GM20000 (cell line): ENCODE measurements around the gene TELO2.

Source experiments
- DNase-seq: peaks from one replicate; pipeline ENCODE4 v3.0.0; 2012; ENCODE audit warnings: low spot score
- TF ChIP-seq, protein P1 (sequence below): IDR thresholded peaks from 2 replicates; pipeline ENCODE4 v1.5.1; 2012; ENCODE audit warnings: mild to moderate bottlenecking, control low read depth; ENCODE audit errors: extremely low read depth, missing control alignments

Gene TELO2

GRCh38 chr16:1492082-1492922 lies 858 bp upstream of the TELO2 start:
- DNase-seq: no peak
- TF ChIP-seq, protein P1, sequence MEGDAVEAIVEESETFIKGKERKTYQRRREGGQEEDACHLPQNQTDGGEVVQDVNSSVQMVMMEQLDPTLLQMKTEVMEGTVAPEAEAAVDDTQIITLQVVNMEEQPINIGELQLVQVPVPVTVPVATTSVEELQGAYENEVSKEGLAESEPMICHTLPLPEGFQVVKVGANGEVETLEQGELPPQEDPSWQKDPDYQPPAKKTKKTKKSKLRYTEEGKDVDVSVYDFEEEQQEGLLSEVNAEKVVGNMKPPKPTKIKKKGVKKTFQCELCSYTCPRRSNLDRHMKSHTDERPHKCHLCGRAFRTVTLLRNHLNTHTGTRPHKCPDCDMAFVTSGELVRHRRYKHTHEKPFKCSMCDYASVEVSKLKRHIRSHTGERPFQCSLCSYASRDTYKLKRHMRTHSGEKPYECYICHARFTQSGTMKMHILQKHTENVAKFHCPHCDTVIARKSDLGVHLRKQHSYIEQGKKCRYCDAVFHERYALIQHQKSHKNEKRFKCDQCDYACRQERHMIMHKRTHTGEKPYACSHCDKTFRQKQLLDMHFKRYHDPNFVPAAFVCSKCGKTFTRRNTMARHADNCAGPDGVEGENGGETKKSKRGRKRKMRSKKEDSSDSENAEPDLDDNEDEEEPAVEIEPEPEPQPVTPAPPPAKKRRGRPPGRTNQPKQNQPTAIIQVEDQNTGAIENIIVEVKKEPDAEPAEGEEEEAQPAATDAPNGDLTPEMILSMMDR: no peak

GRCh38 chr16:1493746-1494094 lies 560 bp downstream of the TELO2 start:
- TF ChIP-seq, protein P1: no peak
- DNase-seq: no peak

GRCh38 chr16:1494129-1494640 lies 1.0 kb downstream of the TELO2 start:
- DNase-seq: peak; percentile 51
- TF ChIP-seq, protein P1: no peak

DNA sequence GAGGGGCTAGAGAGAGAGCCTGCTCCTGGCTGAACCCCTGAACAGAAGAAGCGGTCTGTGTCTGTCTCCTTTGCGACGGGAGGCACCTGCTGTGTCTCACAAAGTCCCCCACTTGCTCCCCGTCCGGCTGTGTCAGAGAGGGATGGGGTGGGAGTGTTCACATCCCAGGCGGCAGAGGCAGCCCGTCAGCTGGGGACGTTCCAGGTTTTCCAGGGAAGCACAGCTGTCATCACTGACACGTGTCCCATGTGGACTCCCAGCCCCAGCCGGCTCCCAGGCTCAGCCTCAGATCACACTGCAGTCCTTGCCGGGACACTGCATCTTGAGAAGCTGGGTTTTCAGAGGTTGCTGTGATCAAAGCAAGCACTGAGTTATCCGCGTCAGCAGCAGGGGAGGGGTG lies 1.6 kb downstream of the TELO2 start:
- no peak for DNase-seq
- TF ChIP-seq, protein P1: no peak

DNA sequence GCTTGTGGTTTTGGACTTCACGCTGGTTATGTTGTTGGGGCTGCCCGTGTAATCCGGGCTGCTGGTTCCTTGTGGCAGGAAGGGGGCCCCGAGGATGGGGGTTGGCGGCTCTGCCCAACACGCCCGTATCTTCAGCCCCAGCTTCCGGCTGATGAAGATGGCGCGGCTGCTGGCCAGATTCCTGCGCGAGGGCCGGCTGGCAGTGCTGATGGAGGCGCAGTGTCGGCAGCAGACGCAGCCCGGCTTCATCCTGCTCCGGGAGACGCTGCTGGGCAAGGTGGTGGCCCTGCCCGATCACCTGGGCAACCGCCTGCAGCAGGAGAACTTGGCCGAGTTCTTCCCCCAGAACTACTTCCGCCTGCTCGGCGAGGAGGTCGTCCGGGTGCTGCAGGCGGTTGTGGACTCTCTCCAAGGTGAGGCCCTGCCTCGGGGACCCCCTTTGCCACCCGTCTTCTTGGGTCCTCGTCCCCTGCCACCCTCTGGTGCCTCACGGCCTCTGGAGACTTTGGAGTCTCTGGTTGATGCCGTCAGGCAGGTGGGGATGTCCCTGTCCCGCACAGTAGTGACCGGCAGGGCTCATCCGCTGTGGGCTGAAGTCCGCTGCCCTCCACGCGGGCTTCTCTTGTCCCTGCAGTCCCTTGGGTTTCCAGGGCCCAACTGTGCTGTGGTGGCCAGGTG lies 2.2 kb downstream of the TELO2 start:
- DNase-seq: no peak
- TF ChIP-seq, protein P1: no peak

GRCh38 chr16:1495889-1496262 lies 2.7 kb downstream of the TELO2 start:
- no peak for DNase-seq

GRCh38 chr16:1496464-1496863 lies 3.3 kb downstream of the TELO2 start:
- TF ChIP-seq, protein P1: no peak
- no peak for DNase-seq

More at GRCh38 chr16:1495889-1496262, 2.7 kb downstream of the TELO2 start:
- TF ChIP-seq, protein P1: no peak
